Subcutaneous adipose tissue (tissue), 4 donors: ENCODE results near the gene GRID1. TPM values are rescaled to one million over a fixed set of nuclear protein-coding genes. Genes with fewer than 3 reads are reported as not detected.

ENCODE experiments used
- total RNA-seq, 4 donors: library from RNA; depleted of rRNA; stranded (reverse); fragments of >200 nt; gene quantifications; one replicate each; pipeline ENCODE4 v1.1.0, GENCODE V29; 2016
- TF ChIP-seq, protein P1 (sequence below): fragments of 450-650 bp; IDR thresholded peaks from one replicate; pipeline ENCODE4 v1.5.1; 2016; ENCODE audit warnings: low read depth, mild to moderate bottlenecking, control low read depth, antibody characterized with exemption, moderate library complexity

The GRID1 gene
- total RNA-seq, 4 donors from 2014 or later = 0.49 to 2.0 (median 1.1) TPM

GRCh38 chr10:86367152-86367951 lies 757 bp upstream of the GRID1 start:
- TF ChIP-seq, protein P1, sequence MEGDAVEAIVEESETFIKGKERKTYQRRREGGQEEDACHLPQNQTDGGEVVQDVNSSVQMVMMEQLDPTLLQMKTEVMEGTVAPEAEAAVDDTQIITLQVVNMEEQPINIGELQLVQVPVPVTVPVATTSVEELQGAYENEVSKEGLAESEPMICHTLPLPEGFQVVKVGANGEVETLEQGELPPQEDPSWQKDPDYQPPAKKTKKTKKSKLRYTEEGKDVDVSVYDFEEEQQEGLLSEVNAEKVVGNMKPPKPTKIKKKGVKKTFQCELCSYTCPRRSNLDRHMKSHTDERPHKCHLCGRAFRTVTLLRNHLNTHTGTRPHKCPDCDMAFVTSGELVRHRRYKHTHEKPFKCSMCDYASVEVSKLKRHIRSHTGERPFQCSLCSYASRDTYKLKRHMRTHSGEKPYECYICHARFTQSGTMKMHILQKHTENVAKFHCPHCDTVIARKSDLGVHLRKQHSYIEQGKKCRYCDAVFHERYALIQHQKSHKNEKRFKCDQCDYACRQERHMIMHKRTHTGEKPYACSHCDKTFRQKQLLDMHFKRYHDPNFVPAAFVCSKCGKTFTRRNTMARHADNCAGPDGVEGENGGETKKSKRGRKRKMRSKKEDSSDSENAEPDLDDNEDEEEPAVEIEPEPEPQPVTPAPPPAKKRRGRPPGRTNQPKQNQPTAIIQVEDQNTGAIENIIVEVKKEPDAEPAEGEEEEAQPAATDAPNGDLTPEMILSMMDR = no peak

GRCh38 chr10:86366902-86367151 lies 232 bp upstream of the GRID1 start:
- TF ChIP-seq, protein P1 = no peak

DNA sequence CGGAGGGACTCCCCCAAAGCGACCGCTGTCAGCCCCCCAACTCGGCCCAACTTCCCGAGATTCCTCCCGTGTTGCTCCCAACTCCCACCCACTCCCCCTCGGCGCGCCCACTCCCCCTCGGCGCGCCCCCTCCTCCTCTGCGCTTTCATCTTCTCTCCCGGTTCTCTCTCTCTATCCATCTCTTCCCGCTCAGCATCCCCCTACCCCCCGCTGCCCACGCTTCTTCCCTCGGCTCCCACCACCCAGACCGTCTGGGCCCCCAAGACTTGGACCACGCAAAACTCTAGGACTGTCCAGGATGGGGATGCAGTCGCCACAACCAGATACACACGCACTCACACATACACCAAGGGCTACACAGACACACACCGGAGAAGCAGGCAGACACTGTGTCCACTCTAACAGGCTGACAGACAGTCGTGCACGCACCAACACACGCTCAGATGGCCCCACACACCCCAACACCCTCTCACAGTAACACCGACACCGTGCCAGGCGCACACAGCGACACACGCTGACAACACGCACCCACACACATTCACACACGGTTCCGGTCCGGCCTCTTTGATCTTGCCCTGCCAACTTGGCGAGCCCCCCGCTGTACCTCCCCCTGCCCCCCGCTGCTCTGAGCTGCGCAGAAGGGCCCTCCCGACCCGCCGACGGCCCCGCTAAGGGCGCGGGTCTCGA lies 1.1 kb downstream of the GRID1 start:
- TF ChIP-seq, protein P1 = no peak

- TF ChIP-seq, protein P1 = no peak
Measured at GRCh38 chr10:86364491-86365345, 1.9 kb downstream of the GRID1 start.

- TF ChIP-seq, protein P1 = no peak
Measured at GRCh38 chr10:86363833-86364490, 2.6 kb downstream of the GRID1 start.

DNA sequence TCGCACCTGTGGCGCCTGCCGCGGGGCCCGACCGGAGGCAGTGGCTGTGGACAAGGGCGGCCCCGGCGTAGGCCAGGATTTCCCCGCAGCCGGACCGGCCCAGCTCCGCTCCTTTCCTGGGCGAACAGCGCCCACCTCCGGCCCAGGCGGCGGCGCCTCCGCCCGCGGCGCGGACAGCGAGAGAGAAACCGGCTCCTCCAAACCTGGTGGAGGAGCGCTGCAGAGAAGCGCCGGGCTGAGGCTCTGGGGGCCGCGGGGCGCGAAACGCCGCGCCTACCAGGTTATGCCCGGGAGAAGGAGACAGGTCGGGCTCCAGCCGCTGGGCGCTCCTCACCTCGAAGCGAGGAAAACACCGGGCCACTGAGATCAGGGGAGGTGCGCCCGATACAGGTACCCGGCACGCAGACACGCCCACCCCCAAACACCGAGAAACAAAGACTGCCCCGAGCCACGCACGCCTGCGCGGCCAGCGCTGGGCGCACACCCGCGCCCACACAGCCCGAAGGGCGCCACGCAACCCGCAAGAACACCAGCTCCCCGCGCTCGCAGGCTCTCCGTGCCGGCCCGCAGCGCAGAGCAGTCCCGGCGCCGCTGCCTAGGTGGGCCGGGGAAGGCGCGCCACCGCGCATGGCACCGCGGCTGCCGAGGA lies 3.3 kb downstream of the GRID1 start:
- TF ChIP-seq, protein P1 = no peak
